Erythroblast (primary cell): ENCODE data around the gene TAGAP.

ENCODE experiments used
- GATA1 ChIP-seq: IDR thresholded peaks from 2 replicates; pipeline ENCODE4 v1.6.1; 2011; ENCODE audit warnings: low read depth, mild to moderate bottlenecking, control low read depth, low read length, moderate library complexity
- POLR2A ChIP-seq: IDR thresholded peaks from 2 replicates; pipeline ENCODE4 v1.6.1; 2011; ENCODE audit warnings: mild to moderate bottlenecking, low read length

DNA sequence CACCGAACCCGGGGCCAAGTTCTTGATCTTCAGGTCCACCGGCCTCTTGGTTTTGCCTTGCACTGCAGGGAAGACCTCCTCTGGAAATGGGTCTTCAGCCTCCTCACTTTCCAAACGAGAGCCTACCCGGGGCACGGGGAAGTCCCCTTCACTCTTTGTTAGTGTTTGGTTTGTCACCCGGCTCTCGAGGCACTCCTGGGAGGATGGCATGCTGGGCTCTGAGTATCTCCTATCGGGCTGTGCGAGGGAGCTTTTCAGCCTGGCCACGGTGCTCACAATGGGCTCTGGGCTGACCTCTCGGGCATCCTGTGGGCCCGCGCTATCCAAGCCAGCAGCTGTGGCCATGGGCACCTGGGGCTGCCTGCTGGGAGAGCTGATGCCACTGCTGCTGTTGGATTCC is 8.1 kb downstream of the TAGAP start:
- no peak for TF ChIP-seq POLR2A
- TF ChIP-seq GATA1 = no peak
